ENCODE data around the gene SUCNR1. TPM values are rescaled to one million over a fixed set of nuclear protein-coding genes. Genes with fewer than 3 reads are reported as not detected.

SUCNR1 gene
- total RNA-seq, 2 donors from 2014 or later, result not detected

- Histone ChIP-seq H3K9ac (ENCODE audit: extremely low read depth, low read length, poor library complexity, severe bottlenecking) (no peak overlapping the region), H3K4me3 (ENCODE audit: low read length) (no peak overlapping the region), H3K9me3 (ENCODE audit: control insufficient read depth, low read length) (no peaks in the 10 kb centered on the region), H3K27ac (ENCODE audit: low read depth, low read length) (no peak overlapping the region), H3K27me3 (ENCODE audit: control insufficient read depth, insufficient read depth, low read length, poor library complexity, severe bottlenecking) (no peaks in the 10 kb centered on the region), H3K36me3 (ENCODE audit: control insufficient read depth, insufficient read depth, low read length) (no peaks in the 10 kb centered on the region), H3K4me1 (ENCODE audit: control insufficient read depth, insufficient read depth, low read length) (no peaks in the 10 kb centered on the region)
- WGBS, 2 experiments (ENCODE audit: insufficient coverage in 1 of 2, insufficient read length in 1 of 2), result 100% methylated on average over 2 of the region's 2 CpGs; no CpG with 5 or more reads in 1 of the 2 experiments
- DNase-seq, result no peak
- H3K4me1 Mint-ChIP-seq, result peaks cover 7% of the 10 kb centered on the region
- H3K9me3 Mint-ChIP-seq, result peaks cover 15% of the 10 kb centered on the region
- no peak overlapping the region for H3K27ac Mint-ChIP-seq
- no peak overlapping the region for H3K4me3 Mint-ChIP-seq
- no peaks in the 10 kb centered on the region for H3K36me3 Mint-ChIP-seq (ENCODE audit: low read depth)
- H3K27me3 Mint-ChIP-seq (ENCODE audit: insufficient read depth), result no peaks in the 10 kb centered on the region
- TF ChIP-seq, protein P1, sequence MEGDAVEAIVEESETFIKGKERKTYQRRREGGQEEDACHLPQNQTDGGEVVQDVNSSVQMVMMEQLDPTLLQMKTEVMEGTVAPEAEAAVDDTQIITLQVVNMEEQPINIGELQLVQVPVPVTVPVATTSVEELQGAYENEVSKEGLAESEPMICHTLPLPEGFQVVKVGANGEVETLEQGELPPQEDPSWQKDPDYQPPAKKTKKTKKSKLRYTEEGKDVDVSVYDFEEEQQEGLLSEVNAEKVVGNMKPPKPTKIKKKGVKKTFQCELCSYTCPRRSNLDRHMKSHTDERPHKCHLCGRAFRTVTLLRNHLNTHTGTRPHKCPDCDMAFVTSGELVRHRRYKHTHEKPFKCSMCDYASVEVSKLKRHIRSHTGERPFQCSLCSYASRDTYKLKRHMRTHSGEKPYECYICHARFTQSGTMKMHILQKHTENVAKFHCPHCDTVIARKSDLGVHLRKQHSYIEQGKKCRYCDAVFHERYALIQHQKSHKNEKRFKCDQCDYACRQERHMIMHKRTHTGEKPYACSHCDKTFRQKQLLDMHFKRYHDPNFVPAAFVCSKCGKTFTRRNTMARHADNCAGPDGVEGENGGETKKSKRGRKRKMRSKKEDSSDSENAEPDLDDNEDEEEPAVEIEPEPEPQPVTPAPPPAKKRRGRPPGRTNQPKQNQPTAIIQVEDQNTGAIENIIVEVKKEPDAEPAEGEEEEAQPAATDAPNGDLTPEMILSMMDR (conservative IDR thresholded peaks at IDR 0.05), result no peak
Measured at GRCh38 chr3:151933234-151933853, 59.9 kb downstream of the SUCNR1 start.

Other genes with a start within 250 kb of the SUCNR1 start
- gene AADACL2, start 139.7 kb upstream of the SUCNR1 start, total RNA-seq, result not detected
- not detected for gene AADAC, start 59.5 kb upstream of the SUCNR1 start, total RNA-seq

All from endodermal cell (in vitro differentiated cells).